C4-2B (cell line): ENCODE measurements around the gene LONRF2.

ENCODE experiments used
- H3K27ac ChIP-seq: fragments of 450-650 bp; 2 replicates; pipeline ENCODE4 v1.5.1; 2017
- ZFX ChIP-seq: fragments of 450-650 bp; IDR thresholded peaks from 2 replicates; pipeline ENCODE4 v1.6.1; 2017
- TF ChIP-seq, protein P1 (sequence below): fragments of 450-650 bp; conservative IDR thresholded peaks from 2 replicates; pipeline ENCODE4 v1.5.1; 2017; ENCODE audit warnings: mild to moderate bottlenecking

LONRF2 gene

DNA sequence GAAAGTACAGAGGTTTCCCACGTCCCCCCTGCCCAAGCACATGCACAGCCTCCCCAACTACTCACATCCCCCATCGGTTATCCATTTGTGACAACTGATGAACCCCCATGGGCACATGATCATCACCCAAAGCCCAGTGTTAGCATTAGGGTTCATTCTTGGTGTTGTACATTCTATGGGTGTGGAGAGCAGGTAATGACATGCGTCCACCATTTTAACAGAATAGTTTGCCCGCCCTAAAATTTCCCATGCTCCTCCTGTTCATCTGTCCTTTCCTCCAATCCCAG lies 74.3 kb downstream of the LONRF2 start:
- no peak overlapping the region for H3K27ac ChIP-seq
- TF ChIP-seq, protein P1, sequence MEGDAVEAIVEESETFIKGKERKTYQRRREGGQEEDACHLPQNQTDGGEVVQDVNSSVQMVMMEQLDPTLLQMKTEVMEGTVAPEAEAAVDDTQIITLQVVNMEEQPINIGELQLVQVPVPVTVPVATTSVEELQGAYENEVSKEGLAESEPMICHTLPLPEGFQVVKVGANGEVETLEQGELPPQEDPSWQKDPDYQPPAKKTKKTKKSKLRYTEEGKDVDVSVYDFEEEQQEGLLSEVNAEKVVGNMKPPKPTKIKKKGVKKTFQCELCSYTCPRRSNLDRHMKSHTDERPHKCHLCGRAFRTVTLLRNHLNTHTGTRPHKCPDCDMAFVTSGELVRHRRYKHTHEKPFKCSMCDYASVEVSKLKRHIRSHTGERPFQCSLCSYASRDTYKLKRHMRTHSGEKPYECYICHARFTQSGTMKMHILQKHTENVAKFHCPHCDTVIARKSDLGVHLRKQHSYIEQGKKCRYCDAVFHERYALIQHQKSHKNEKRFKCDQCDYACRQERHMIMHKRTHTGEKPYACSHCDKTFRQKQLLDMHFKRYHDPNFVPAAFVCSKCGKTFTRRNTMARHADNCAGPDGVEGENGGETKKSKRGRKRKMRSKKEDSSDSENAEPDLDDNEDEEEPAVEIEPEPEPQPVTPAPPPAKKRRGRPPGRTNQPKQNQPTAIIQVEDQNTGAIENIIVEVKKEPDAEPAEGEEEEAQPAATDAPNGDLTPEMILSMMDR = no peak
- no peak for TF ChIP-seq ZFX

DNA sequence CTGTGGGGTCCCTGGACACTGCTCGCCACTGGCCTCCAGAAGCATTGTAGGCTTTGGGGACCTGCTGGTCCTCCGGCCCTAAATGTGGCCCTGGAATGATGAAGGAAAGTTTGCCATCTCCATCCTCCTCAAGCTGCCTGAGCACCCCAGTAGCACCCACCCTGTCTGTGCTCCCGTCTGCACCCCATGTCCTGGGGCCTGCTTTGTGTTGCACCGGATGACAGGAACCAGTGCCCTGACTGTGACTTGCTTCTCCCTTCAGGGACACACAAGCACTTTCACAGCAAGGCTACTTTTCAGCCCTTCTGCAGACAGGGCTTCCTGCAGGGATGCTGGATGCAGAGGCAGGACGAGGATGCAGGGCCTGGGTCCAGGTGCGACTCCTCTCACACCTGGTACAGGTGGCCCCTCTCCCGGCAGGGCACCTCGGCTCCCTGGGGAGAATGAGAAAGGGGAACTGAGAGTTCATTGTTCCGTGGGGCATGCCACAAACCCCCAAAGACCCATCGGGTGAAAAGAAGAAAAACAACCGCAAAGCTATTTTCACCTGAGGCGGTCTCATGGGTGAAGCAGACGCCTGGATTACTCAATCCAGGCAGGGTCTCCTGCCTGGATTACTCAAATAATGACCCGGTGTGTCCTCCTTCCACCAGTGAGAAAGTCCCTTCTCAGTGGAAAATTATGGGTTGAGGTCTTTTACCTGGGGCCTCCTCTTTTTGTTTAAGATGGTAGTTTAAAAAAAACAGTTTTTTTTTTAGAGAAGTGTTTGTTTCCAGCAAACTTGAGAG lies 74.9 kb downstream of the LONRF2 start:
- TF ChIP-seq ZFX = no peak
- TF ChIP-seq, protein P1 = no peak
- no peak overlapping the region for H3K27ac ChIP-seq

DNA sequence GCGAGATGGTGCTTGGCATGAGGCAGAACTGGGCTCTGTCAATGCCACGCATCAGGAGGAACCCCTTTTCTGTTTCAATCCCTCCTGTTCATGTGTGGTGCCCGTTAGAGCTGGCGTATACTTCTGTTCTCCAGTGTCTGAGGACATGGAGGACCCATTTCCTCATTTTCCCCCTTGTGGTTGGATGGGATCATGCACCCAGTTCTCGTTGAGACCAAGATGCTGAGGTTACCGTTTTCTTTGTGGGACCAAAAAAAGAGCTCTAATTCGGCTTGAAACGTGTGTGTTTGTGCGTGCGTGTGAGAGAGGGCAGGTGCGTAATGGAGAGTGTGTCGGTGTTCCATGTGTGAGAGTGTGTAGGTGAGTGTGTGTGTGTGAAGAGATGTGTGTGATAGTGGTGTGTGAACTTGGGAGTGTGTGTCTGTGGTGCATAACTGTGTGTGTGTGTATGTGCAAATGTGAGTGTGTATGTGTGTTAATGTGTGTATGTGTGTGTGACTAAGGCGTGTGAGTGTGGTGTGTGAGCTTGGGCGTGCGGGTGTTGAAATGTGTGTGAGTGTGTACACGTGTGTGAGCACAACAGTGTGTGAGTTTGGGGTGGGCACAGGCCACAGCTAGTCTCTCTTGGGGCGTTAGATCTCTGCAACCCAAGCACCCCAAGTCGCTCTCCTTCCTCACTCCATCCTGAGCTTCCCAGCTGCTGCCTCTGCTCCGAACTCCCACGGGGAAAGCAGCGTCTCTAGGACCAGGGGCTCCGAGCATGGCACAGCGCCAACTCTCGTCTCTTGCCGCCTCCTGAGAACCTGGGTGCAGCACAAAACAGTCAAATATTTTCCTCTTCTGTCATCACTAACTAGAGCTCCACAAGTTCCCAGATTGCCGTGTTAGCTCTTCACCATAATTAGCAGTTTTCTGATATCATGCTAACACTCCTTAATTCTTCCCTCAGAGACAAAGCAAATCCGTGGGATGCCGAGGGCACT lies 75.8 kb downstream of the LONRF2 start:
- no peak overlapping the region for H3K27ac ChIP-seq
- no peak for TF ChIP-seq ZFX
- TF ChIP-seq, protein P1 = peak; percentile 51

DNA sequence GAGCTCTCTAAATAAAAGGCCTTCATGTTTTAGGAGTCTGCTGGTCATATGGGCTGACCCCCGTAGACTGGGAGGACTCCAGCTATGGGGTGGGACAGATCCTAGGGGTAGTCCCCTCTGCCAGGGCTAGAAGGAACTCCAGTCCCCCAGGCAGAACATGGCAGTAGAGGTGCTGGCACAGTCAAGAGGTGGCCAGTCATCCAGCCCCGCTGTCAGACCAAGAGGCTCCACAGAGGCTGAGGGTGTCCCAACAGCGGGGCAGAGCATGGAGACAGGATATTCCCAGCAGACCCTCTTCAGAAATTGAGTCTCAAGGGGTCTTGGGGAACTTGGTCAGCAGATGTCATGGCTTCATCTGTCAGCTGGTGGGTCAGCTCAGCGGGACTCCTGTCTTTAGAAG lies 76.6 kb downstream of the LONRF2 start:
- TF ChIP-seq, protein P1 = no peak
- TF ChIP-seq ZFX = no peak

DNA sequence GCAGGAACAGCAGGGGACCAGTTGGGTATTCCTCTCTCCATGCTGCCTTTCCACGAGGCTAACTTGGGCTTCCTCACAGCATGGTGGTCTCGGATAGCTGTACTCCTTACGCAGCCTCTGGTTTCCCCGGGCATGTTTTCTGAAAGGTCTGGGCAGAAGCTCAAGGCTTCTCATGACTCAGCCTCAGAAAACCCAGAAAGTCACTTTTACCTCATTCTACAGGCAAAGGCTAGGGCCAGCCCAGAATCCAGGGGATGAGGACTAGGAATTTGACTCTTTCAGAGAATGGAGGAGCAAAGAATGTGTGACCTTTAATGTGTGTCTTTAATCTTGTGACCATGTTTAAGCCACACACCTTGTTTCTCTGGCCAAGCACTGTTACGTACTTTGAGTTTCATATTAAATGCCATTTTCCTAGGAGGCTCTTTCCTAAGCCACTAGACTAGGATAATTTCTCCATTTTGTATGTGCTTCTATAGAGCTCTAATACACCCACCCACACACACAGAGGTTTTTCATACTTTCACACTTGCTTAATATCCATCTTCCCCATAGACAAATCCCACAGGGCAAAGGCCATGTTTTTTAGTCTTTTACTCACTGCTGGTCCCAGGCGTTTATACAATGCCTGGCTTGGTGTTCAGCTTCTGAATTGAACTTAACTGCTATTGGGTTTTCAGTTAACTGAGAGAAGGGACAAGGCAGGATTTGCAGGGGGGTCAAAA lies 77.3 kb downstream of the LONRF2 start:
- TF ChIP-seq, protein P1 = no peak
- no peak for TF ChIP-seq ZFX
- H3K27ac ChIP-seq = no peak overlapping the region

More for the DNA sequence above, 76.6 kb downstream of the LONRF2 start:
- no peak overlapping the region for H3K27ac ChIP-seq

DNA sequence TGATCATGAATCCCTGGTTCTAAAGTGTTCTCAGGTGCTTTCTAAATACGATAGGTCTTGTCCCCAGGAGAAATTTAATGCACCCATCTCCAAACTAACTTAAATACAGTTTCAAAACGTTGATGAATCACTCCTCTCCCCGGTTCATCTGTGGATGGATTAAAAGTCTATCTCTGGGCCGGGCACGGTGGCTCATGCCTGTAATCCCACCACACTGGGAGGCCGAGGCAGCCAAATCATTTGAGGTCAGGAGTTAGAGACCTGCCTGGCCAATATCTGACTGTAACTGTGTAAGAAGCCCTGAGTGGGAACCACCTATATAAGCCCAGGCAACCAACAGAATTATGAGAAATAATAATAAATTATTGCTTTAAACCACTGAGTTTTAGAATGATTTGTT lies 78.7 kb downstream of the LONRF2 start:
- TF ChIP-seq, protein P1 = no peak
- no peak for TF ChIP-seq ZFX
- no peak overlapping the region for H3K27ac ChIP-seq
